GM21576 (cell line): Measurements from ENCODE around the gene CDC16.
A peak's percentile ranks its signal among the peaks of the same experiment; 100 is the strongest.
"Not testable (repeated sequence)": the region's sequence is repeated elsewhere in the genome, so short reads cannot be mapped to it uniquely, and the experiment has no call there.

Source experiments
- ATAC-seq: cut with Tn5 transposase; IDR thresholded peaks from one replicate; pipeline ENCODE4 v1.9.1; 2021; ENCODE audit warnings: mild to moderate bottlenecking, moderate library complexity; ENCODE audit not compliant: unreplicated experiment

The CDC16 gene

GRCh38 chr13:114226699-114227323, 7.9 kb upstream of the CDC16 start:
- ATAC-seq: peak; percentile 86

DNA sequence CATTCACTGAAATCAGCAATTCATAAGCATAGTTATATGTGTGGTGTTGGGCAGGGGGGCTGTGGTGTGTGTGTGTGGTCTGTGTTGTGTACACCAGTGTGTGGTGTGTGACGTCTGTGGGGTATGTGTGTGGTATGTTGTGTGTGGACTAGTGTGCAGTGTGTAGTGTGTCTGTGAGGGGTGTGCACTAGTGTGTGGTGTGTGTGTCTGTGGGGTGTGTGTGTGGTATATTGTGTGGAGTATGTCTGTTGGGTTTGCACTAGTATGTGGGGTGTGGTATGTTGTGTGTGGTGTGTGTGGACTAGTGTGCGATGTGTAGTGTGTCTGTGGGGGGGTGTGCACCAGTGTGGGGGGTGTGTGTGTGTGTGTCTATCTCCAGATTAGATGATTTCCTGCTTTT, 7.2 kb upstream of the CDC16 start:
- ATAC-seq: no peak

DNA sequence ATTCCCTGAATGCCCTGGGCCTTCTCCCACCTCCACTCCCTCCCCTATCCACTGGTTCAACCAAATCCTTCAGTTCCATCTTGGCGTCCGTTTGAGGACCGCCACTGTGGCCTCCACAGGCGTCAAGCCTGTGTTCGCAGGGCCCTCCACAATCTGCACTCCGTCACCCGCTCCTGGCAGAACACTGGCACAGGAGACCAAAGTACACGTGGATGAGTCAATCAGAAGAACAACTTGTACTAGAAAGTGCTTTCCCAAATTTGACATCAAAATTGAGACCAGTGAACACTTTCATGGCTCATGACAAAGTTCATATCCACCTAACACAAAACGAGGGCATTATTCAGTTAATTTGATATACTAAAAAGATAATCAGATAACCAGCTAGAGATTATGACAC, 6.5 kb upstream of the CDC16 start:
- ATAC-seq: no peak

GRCh38 chr13:114229506-114229905, 5.2 kb upstream of the CDC16 start:
- ATAC-seq: no peak

DNA sequence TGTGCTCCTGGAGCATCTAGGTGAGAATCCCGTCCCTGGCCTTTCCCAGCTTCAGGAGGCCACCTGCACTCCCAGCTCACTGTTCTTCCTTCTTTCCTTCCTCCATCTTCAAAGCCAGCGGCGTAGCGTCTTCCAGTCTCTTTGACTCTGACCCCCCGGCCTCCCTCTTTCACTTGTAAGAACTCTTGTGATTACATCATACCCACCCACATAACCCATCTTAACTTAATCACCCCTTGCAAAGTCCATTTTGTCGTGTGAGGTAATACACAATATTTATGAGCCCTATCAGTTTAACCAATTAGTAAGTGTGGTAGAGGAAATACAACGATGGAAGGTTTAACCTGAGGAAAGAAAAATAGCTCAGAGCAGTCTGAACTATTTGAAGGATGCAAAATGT, 4.6 kb upstream of the CDC16 start:
- no peak for ATAC-seq

DNA sequence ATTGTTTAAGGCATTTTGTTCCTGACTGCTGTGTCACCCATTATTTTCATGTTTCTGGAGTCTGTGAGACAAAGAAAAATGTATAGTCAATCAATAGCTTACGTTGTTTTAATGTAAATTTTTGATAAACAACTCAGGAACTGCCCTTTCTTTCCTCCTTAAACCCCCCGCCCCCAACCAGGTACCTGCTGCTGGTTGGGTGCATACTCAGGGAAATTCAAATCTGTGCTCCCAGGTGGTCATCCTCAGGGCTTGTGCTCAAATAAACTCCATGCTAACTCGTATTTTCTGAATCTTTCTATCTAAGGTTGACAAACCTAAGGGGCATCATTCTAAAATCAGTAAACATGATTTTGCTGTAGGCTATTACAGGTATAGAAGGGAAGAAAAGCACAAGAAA, 4.1 kb upstream of the CDC16 start:
- no peak for ATAC-seq

DNA sequence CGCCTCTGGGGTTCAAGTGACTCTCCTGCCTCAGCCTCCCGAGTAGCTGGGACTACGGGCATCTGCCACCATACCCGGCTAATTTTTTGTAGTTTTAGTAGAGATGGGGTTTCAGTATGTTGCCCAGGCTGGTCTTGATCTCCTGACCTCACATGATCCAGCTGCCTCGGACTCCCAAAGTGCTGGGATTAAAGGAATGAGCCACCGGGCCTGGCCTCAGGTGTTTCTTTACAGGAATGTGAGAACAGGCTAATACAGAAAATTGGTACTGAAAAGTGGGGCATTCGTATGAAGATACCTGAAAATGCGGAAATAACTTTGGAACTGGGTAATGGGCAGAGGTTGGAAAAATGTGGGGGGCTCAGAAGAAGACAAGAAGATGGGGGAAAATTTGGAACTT, 2.8 kb upstream of the CDC16 start:
- ATAC-seq: no peak

GRCh38 chr13:114234266-114234644, 442 bp upstream of the CDC16 start:
- ATAC-seq: no peak

- no peak for ATAC-seq
Observed at GRCh38 chr13:114235697-114236096, 1.0 kb downstream of the CDC16 start.

- no peak for ATAC-seq
Observed at GRCh38 chr13:114236227-114236626, 1.5 kb downstream of the CDC16 start.

DNA sequence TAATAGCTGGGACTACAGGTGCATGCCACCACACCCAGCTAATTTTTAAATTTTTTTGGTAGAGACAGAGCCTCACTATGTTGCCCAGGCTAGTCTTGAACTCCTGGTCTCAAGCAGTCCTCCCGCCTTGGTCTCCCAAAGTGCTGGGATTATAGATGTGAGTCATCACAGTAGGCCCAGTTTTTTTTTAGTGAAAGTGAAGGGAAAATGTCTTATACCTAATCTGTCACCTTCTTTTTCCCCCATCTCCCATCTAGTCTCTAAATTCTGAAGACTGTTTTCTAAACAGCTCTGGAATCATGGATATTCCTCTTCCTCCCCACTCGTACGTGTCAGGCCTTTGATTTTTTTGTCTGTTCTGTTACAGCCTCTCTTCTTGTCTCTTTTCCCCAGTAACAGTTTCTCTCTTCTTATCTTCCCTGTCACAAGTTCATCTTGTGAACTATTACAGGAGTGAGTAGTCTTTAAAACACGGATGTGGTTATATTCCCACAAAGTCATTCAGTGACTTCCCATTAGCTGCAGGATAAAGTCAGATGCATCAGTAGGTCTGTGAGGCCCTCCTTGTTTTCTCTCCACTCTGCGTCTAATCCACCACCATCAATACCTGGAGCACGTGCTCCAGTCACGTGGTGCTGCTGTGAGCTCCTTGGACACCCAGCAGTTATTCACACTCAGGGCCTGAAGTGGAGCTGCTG, 2.9 kb downstream of the CDC16 start:
- no peak for ATAC-seq

GRCh38 chr13:114241918-114242317, 7.2 kb downstream of the CDC16 start:
- no peak for ATAC-seq

DNA sequence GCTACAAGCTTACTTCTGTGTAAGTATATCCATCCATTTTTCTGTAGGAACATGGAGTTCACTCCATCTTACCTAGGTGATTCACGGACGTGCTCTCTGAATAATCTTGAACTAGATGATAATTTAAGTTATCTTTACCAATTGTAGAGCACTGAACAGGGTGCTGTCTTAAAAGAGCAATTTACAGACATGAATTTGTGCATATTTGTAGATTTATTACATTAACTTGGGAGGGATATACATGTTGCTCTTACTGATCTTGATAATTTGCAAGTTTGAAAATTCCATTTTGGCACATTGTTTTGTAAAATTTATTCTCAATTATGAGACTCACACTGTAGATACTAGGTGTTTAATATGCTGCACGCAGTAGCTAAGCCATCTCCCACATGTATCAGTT, 9.3 kb downstream of the CDC16 start:
- ATAC-seq: no peak

- no peak for ATAC-seq
Observed at GRCh38 chr13:114244637-114245036, 9.9 kb downstream of the CDC16 start.

DNA sequence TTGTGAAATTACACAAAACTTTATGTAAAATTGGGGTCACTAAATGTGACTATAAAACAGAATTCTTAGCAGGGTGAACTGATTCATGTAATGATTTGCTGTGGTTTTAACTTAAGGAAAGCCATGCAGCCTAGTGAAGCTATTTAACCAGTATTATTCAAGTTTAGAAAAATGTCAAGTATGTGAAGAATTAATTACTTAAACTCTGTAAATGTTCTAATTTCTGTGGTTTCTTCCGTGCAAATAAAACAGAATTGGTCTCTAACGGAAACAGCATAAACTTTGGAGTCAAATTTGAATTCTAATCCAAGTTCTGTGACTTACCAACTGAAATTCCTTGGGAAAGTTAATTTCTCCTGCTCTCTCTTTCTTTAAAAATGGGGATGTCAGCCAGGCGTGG, 13.3 kb downstream of the CDC16 start:
- ATAC-seq: no peak

- ATAC-seq: no peak
Observed at GRCh38 chr13:114249077-114249476, 14.4 kb downstream of the CDC16 start.

DNA sequence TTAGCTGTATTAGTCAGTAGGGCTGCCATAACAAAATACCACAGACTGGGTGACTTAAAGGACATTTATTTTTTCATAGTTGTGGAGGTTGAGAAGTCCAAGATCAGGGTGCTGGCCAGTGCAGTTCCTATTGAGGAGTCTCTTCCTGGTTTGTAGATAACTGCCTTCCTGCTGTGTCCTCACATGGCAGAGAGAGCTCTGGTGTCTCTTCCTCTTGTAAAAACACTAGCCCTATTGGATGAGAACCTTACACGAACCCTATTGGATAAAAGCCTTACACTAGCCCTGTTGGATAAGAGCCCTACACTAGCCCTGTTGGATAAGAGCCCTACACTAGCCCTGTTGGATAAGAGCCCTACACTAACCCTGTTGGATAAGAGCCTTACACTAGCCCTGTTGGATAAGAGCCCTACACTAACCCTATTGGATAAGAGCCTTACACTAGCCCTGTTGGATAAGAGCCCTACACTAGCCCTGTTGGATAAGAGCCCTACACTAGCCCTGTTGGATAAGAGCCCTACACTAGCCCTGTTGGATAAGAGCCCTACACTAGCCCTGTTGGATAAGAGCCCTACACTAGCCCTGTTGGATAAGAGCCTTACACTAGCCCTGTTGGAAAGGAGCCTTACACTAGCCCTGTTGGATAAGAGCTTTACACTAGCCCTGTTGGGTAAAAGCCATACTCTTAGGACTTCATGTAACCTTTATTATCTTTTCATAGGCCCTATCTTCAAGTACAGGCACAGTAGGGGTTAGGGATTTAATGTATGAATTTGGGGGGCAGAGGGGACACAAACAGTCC, 17.1 kb downstream of the CDC16 start:
- ATAC-seq: not testable (repeated sequence)

DNA sequence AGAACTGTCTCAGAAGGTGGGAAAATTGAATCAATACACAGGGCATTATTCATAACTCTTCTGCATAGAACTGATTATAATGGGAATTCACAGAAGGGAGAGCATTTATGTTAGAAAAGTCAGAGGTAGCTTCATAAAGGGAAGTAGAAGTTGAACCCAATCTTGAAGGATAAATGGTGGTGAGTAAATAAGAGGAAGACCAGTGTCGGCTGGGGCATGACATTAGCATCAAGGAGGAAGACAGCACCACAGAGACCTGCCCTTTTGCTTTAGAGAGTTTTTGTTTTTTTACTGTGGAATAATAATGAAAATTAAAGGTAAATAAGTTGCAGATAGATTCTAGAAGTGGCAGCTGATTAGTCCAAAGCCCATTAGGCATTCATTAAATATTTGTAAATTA, 21.9 kb downstream of the CDC16 start:
- no peak for ATAC-seq

GRCh38 chr13:114257014-114257413, 22.3 kb downstream of the CDC16 start:
- no peak for ATAC-seq

- no peak for ATAC-seq
Observed at GRCh38 chr13:114258589-114258988, 23.9 kb downstream of the CDC16 start.

DNA sequence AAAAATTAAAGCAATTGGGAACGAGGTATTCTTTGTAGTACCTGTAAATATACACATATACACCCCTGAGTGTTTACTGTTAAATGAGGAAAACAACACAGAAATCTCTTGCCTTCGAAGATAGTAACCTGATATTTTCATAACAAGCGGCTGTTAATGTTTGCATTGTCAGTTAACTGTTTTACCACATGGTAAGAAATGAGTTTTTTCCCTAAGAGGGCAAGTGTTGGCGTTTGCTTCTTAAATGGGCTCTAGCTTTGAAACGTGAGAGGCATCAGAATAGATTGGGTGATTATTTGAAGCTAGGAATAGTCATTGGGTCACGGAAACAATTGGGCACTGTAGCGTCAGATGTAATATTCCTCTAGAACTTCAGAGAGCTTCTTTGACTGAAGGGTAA, 24.7 kb downstream of the CDC16 start:
- no peak for ATAC-seq

DNA sequence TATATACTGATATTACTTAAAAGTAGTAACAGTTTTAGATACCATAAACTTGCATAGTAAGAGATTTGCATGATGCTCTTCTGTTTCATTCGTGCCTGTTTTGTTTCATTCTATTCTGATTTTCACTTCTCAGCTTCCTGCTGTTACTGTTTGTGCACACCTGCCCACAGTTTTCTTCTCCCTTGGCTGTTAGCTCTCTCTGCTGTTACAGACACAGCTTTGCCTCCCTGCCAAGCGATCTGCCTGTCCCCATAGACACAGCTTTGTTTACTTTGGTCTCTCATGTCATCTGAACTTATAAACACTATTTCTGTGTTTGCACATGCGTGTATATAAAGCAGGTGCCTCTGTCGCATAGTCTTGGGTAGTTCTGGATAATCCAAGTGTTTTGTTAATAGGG, 25.3 kb downstream of the CDC16 start:
- peak; percentile 64 for ATAC-seq
